ENCODE data around the gene CSF2RB.

- TF ChIP-seq EGR1 (IDR thresholded peaks at IDR 0.05) (no peak), YY1 (IDR thresholded peaks at IDR 0.05; ENCODE audit: low read depth) (no peak), TEAD4 (IDR thresholded peaks at IDR 0.05) (no peak), RAD21 (IDR thresholded peaks at IDR 0.05; ENCODE audit: low read depth) (no peak), TAF1 (IDR thresholded peaks at IDR 0.05; ENCODE audit: low read depth) (no peak), ZBTB7A (IDR thresholded peaks at IDR 0.05; ENCODE audit: low read depth) (no peak), TCF12 (IDR thresholded peaks at IDR 0.05; ENCODE audit: low read depth) (no peak), EP300 (IDR thresholded peaks at IDR 0.05; ENCODE audit: borderline replicate concordance) (no peak), REST (IDR thresholded peaks at IDR 0.05; ENCODE audit: low read depth) (no peak), MAX (IDR thresholded peaks at IDR 0.05) (no peak), CREB1 (IDR thresholded peaks at IDR 0.05; ENCODE audit: low read depth) (no peak), FOXM1 (IDR thresholded peaks at IDR 0.05; ENCODE audit: borderline replicate concordance, low read depth) (no peak)
- TF ChIP-seq, protein P1, sequence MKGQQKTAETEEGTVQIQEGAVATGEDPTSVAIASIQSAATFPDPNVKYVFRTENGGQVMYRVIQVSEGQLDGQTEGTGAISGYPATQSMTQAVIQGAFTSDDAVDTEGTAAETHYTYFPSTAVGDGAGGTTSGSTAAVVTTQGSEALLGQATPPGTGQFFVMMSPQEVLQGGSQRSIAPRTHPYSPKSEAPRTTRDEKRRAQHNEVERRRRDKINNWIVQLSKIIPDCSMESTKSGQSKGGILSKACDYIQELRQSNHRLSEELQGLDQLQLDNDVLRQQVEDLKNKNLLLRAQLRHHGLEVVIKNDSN (IDR thresholded peaks at IDR 0.05): no peak
These were observed 21.2 kb downstream of the CSF2RB start for GRCh38 chr22:36934418-36935312.
